Breast epithelium (tissue), 3 donors: ENCODE results near the gene RGP1.

Experiments used
- POLR2A ChIP-seq: fragments of 450-650 bp; IDR thresholded peaks from one replicate; pipeline ENCODE4 v1.6.1; 2016; ENCODE audit warnings: antibody characterized with exemption, mild to moderate bottlenecking, moderate library complexity
- TF ChIP-seq, protein P1 (sequence below), 3 donors: fragments of 450-650 bp; IDR thresholded peaks; one replicate each; pipeline ENCODE4 v1.5.1; 2016 to 2017; ENCODE audit warnings: antibody characterized with exemption in 3 of 3, mild to moderate bottlenecking in 3 of 3, moderate library complexity in 3 of 3

DNA sequence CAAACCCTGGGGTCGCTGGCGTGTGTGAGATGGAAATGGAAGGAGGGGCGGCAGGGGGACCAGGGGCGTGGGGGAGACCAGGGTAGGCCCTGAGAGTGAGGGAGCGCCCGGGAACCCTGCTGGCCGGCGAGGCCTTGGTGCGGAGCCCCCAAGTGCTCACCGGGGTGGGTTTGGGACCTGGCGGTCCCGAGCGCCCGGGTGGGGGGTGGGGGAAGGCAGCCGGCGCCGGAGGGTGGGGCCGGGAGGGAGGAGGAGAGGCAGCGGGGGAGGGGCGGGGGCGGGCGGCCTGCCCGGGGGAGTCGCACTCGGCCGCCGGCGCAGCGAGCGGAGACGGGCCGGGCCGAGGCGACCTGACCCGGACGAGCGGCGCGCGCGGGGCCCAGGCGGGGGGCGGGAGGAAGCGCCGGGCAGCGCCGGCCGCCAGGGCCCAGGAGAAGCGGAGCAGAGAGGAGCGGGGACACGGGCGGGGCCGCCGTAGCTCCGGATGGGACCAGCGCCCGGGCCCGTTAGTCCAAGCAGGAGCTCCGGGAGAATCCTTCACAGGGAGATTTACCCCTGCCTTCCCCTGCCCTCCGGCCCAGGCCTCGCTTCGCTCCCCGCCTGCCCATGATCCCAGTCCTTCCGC is 42.3 kb downstream of the RGP1 start, which contains the start of gene NPR2:
- TF ChIP-seq, protein P1, sequence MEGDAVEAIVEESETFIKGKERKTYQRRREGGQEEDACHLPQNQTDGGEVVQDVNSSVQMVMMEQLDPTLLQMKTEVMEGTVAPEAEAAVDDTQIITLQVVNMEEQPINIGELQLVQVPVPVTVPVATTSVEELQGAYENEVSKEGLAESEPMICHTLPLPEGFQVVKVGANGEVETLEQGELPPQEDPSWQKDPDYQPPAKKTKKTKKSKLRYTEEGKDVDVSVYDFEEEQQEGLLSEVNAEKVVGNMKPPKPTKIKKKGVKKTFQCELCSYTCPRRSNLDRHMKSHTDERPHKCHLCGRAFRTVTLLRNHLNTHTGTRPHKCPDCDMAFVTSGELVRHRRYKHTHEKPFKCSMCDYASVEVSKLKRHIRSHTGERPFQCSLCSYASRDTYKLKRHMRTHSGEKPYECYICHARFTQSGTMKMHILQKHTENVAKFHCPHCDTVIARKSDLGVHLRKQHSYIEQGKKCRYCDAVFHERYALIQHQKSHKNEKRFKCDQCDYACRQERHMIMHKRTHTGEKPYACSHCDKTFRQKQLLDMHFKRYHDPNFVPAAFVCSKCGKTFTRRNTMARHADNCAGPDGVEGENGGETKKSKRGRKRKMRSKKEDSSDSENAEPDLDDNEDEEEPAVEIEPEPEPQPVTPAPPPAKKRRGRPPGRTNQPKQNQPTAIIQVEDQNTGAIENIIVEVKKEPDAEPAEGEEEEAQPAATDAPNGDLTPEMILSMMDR (IDR thresholded peaks at IDR 0.05), result no peak
- TF ChIP-seq POLR2A, result no peak
